Endothelial cell of umbilical vein (primary cell): Measurements from ENCODE around the gene DSCAML1. TPM values are rescaled to one million over a fixed set of nuclear protein-coding genes. Genes with fewer than 3 reads are reported as not detected.

ENCODE experiments used
- BruUV-seq: library from RNA; stranded (reverse); fragments of 400-500 nt; replicated peaks from 2 replicates; lab custom pipeline; 2021; lab: Mats Ljungman, UMichigan
- CTCF ChIA-PET: fragments of 300-600, 350-600 bp; sonication (Branson Sonifier 250); formaldehyde crosslinking; loops from one replicate; lab custom pipeline; 2021; ENCODE audit warnings: antibody characterized with exemption, inconsistent platforms; lab: Charles Lee
- POLR2A ChIA-PET: fragments of 300-600, 350-600 bp; sonication (Branson Sonifier 250); formaldehyde crosslinking; loops from one replicate; lab custom pipeline; 2021; ENCODE audit warnings: antibody characterized with exemption, inconsistent platforms; lab: Charles Lee
- DNase-seq: peaks from one replicate; pipeline ENCODE4 v3.0.0-alpha.2; 2011; ENCODE audit warnings: low read depth, low spot score
- FAIRE-seq: peaks from 2 replicates; lab custom pipeline; 2011; peaks lifted over from hg19 to GRCh38; lab: Jason Lieb, UNC
- H2AFZ ChIP-seq: 2 replicates; pipeline ENCODE4 v1.6.0; 2012; ENCODE audit warnings: low read depth, low read length, control low read depth, inconsistent platforms
- H3K27ac ChIP-seq: 2 replicates; pipeline ENCODE4 v1.5.1; 2011; ENCODE audit warnings: low read depth, mild to moderate bottlenecking, control low read depth, low read length, moderate library complexity; ENCODE audit not compliant: insufficient read depth
- H3K27me3 ChIP-seq, 2 experiments: 2 replicates each; pipeline versions ENCODE4 v1.6.0 to v1.6.1; 2011; ENCODE audit warnings: low read length in 2 of 2, mixed read lengths in 1 of 2; ENCODE audit not compliant: control insufficient read depth in 2 of 2, insufficient read depth in 2 of 2
- H3K36me3 ChIP-seq, 2 experiments: 2 replicates in 1 of 2; 3 replicates in 1 of 2; pipeline ENCODE4 v1.5.1; 2011; ENCODE audit warnings: low read length in 2 of 2, mild to moderate bottlenecking in 1 of 2, moderate library complexity in 1 of 2; ENCODE audit not compliant: control insufficient read depth in 2 of 2, insufficient read depth in 2 of 2; ENCODE audit errors: extremely low read depth in 1 of 2
- H3K4me1 ChIP-seq: 3 replicates; pipeline ENCODE4 v1.5.1; 2011; ENCODE audit warnings: mild to moderate bottlenecking, low read length; ENCODE audit not compliant: control insufficient read depth, insufficient read depth; ENCODE audit errors: extremely low read depth
- H3K4me2 ChIP-seq: 2 replicates; pipeline ENCODE4 v1.6.1; 2011; ENCODE audit warnings: low read length, control low read depth, mixed read lengths; ENCODE audit not compliant: insufficient read depth
- H3K4me3 ChIP-seq, 3 experiments: fragments of 200-600 bp in 1 of 3; sonication (generic), shearing (Covaris generic) in 1 of 3; replicated peaks in 1 of 3; 2 replicates each; pipeline ENCODE4 v1.5.1; 2011 to 2016; ENCODE audit warnings: control low read depth in 3 of 3, low read length in 3 of 3, mild to moderate bottlenecking in 2 of 3, inconsistent platforms in 1 of 3, low read depth in 1 of 3, moderate library complexity in 1 of 3; ENCODE audit not compliant: insufficient read depth in 1 of 3
- H3K79me2 ChIP-seq: 2 replicates; pipeline ENCODE4 v1.6.0; 2012; ENCODE audit warnings: low read length, inconsistent platforms; ENCODE audit not compliant: control insufficient read depth, insufficient read depth
- H3K9ac ChIP-seq: replicated peaks from 2 replicates; pipeline ENCODE3; 2011; ENCODE audit warnings: low read length, control low read depth; ENCODE audit not compliant: insufficient read depth; ENCODE audit errors: extremely low read depth
- H3K9me1 ChIP-seq: replicated peaks from 3 replicates; pipeline ENCODE4 v1.6.0; 2011; ENCODE audit warnings: mild to moderate bottlenecking, low read length; ENCODE audit not compliant: control insufficient read depth, insufficient read depth; ENCODE audit errors: extremely low read depth
- H3K9me3 ChIP-seq: replicated peaks from 2 replicates; pipeline ENCODE4 v1.5.1; 2012; ENCODE audit warnings: low read length, inconsistent platforms; ENCODE audit not compliant: control insufficient read depth, insufficient read depth
- H4K20me1 ChIP-seq: replicated peaks from 2 replicates; pipeline ENCODE3; 2011; ENCODE audit warnings: mild to moderate bottlenecking, low read length; ENCODE audit not compliant: control insufficient read depth, insufficient read depth; ENCODE audit errors: extremely low read depth
- CTCF ChIP-seq, 2 donors: IDR thresholded peaks; 1 replicate in 1 of 2; 2 replicates in 1 of 2; pipeline ENCODE4 v1.5.1; 2011; ENCODE audit warnings: low read length in 2 of 2, mild to moderate bottlenecking in 2 of 2, moderate library complexity in 2 of 2, control low read depth in 1 of 2, inconsistent platforms in 1 of 2, low read depth in 1 of 2; ENCODE audit not compliant: insufficient read depth in 1 of 2; ENCODE audit errors: extremely low read depth in 1 of 2
- EZH2 ChIP-seq: IDR thresholded peaks from 2 replicates; pipeline ENCODE4 v1.6.1; 2012; ENCODE audit warnings: borderline replicate concordance, low read depth, mild to moderate bottlenecking, moderate library complexity, low read length, inconsistent platforms; ENCODE audit not compliant: severe bottlenecking
- FOS ChIP-seq: IDR thresholded peaks from 2 replicates; pipeline ENCODE4 v1.6.1; 2011; ENCODE audit warnings: mild to moderate bottlenecking, low read length, moderate library complexity, borderline replicate concordance; ENCODE audit not compliant: insufficient read depth
- GATA2 ChIP-seq: IDR thresholded peaks from 2 replicates; pipeline ENCODE4 v1.7.0; 2011; ENCODE audit warnings: low read depth, mild to moderate bottlenecking, moderate library complexity, mixed read lengths, low read length; ENCODE audit not compliant: insufficient read length, insufficient read depth
- JUN ChIP-seq: IDR thresholded peaks from 2 replicates; pipeline ENCODE4 v1.6.1; 2011; ENCODE audit warnings: borderline replicate concordance, low read depth; ENCODE audit not compliant: insufficient read length, insufficient read depth
- MAX ChIP-seq: IDR thresholded peaks from 2 replicates; pipeline ENCODE4 v1.6.1; 2011; ENCODE audit not compliant: insufficient read depth, insufficient read length
- MYC ChIP-seq: IDR thresholded peaks from one replicate; pipeline ENCODE4 v1.6.1; 2011; ENCODE audit warnings: mild to moderate bottlenecking, low read depth, low read length
- POLR2A ChIP-seq: IDR thresholded peaks from 2 replicates; pipeline ENCODE4 v1.6.1; 2012; ENCODE audit warnings: low read depth, mild to moderate bottlenecking, control low read depth, low read length
- POLR2AphosphoS5 ChIP-seq: IDR thresholded peaks from 2 replicates; pipeline ENCODE4 v1.6.1; 2012; ENCODE audit warnings: low read depth, mild to moderate bottlenecking, control low read depth, low read length, moderate library complexity; ENCODE audit not compliant: insufficient read depth
- dilution Hi-C: fragments of 300-500 bp; cut with MboI; formaldehyde crosslinking; loops from one replicate; pipeline ENCODE4 v1.15.0; 2019; ENCODE audit warnings: low sequenced_read_pairs; ENCODE audit not compliant: extremely low pct_ligation_motif_present
- intact Hi-C: fragments of 100-400 bp; cut with micrococcal nuclease; formaldehyde crosslinking; loops from one replicate; pipeline ENCODE4 v1.10.0; 2022
- polyA plus RNA-seq, 4 experiments: library from polyadenylated mRNA; depleted of rRNA in 3 of 4; stranded (reverse) in 3 of 4; unstranded in 1 of 4; fragments of >200 nt; gene quantifications; 2 replicates each; pipeline versions ENCODE4 v1.2.1 to v1.2.3, GENCODE V29; 2011 to 2012; ENCODE audit warnings: missing spikeins in 1 of 4
- total RNA-seq: library from RNA; stranded (reverse); gene quantifications from 2 replicates; pipeline ENCODE4 v1.2.3, GENCODE V29; 2021

The DSCAML1 gene
- total and polyA plus RNA-seq, 2 donors (not counting 3 experiments of a cell fraction or from before 2014, with no cell fraction given): not detected

GRCh38 chr11:117626576-117626975 lies 170.4 kb downstream of the DSCAML1 start:
- H3K4me3 ChIP-seq: no peak overlapping the region
- TF ChIP-seq POLR2A: no peak
- TF ChIP-seq FOS: no peak
- TF ChIP-seq CTCF (IDR thresholded peaks at IDR 0.05; ENCODE audit: extremely low read depth in 1 of 2, insufficient read depth in 1 of 2, low read depth in 1 of 2, low read length in 2 of 2): no peak
- no peak for TF ChIP-seq MAX
- no peak for TF ChIP-seq POLR2AphosphoS5
- no peak for TF ChIP-seq MYC
- TF ChIP-seq GATA2: no peak
- no peak for TF ChIP-seq JUN
- TF ChIP-seq EZH2: no peak
- FAIRE-seq (no peak), DNase-seq (no peak)
- H3K36me3 ChIP-seq: no peaks in the 10 kb centered on the region
- no peaks in the 10 kb centered on the region for H3K9me3 ChIP-seq
- H3K27me3 ChIP-seq: no peaks in the 10 kb centered on the region
- no peaks in the 10 kb centered on the region for H4K20me1 ChIP-seq
- H3K9ac ChIP-seq: no peak overlapping the region
- no peaks in the 10 kb centered on the region for H3K4me1 ChIP-seq
- CTCF ChIA-PET: no interaction called here
- H3K9me1 ChIP-seq: no peaks in the 10 kb centered on the region
- dilution Hi-C loops: no loop called here
- H3K79me2 ChIP-seq: no peaks in the 10 kb centered on the region
- POLR2A ChIA-PET: interaction anchor here (0.8 kb wide), 1 partner anchor 335 kb away, joined by 5 read pairs; no protein-coding TSS in a partner anchor
- H3K4me2 ChIP-seq: no peak overlapping the region
- BruUV-seq: no TSS peak
- intact Hi-C loops: no loop called here
- H3K27ac ChIP-seq: no peak overlapping the region
- H2AFZ ChIP-seq: no peak overlapping the region
